DOHH2 (cell line): ENCODE results near the gene SLC25A23.

Experiments
- EZH2phosphoT487 ChIP-seq: fragments of 200-600 bp; sonication (generic); IDR thresholded peaks from 2 replicates; pipeline ENCODE4 v1.6.1; 2017; ENCODE audit warnings: borderline replicate concordance, mild to moderate bottlenecking, antibody characterized with exemption, low read length, moderate library complexity, mixed read lengths
- TF ChIP-seq, protein P1 (sequence below): fragments of 200-600 bp; sonication (generic); IDR thresholded peaks from one replicate; pipeline ENCODE4 v1.5.1; 2014; ENCODE audit warnings: antibody characterized with exemption, mild to moderate bottlenecking, low read depth, low read length; ENCODE audit not compliant: poor library complexity, severe bottlenecking

- TF ChIP-seq, protein P1, sequence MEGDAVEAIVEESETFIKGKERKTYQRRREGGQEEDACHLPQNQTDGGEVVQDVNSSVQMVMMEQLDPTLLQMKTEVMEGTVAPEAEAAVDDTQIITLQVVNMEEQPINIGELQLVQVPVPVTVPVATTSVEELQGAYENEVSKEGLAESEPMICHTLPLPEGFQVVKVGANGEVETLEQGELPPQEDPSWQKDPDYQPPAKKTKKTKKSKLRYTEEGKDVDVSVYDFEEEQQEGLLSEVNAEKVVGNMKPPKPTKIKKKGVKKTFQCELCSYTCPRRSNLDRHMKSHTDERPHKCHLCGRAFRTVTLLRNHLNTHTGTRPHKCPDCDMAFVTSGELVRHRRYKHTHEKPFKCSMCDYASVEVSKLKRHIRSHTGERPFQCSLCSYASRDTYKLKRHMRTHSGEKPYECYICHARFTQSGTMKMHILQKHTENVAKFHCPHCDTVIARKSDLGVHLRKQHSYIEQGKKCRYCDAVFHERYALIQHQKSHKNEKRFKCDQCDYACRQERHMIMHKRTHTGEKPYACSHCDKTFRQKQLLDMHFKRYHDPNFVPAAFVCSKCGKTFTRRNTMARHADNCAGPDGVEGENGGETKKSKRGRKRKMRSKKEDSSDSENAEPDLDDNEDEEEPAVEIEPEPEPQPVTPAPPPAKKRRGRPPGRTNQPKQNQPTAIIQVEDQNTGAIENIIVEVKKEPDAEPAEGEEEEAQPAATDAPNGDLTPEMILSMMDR = no peak
- no peak for TF ChIP-seq EZH2phosphoT487
These were observed 34.5 kb downstream of the SLC25A23 start for GRCh38 chr19:6424939-6425731.
